Measurements from ENCODE around the gene CCDC15. TPM values are rescaled to one million over a fixed set of nuclear protein-coding genes. Genes with fewer than 3 reads are reported as not detected.

CCDC15 gene
- total and polyA plus RNA-seq, 2 of the 13 experiments (the other 11 are each of a cell fraction or from before 2014, with no cell fraction given), result 2.2 to 4.6 TPM

DNA sequence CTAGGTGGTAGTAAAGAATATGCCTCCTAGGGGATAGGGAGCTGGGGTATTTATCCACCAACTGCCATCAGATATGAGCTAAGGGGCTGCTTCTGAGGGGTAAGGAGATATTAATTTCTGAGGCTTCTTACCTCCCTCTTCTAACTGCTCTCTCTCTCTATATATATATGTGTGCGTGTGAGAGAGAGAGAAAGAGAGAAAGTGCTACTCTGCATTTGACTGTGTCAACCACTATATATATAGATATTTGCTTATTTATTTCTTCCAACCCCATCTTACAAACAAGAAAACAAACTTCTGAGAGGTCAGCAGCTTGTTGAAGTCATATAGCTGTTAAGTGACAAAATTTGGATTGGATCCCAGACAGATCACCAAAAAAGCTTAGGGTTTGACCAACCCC, 12.3 kb upstream of the CCDC15 start:
- peak overlapping the region; percentile 72; the same call in 1 of the 2 replicates for H3K4me2 ChIP-seq (ENCODE audit: low read depth, low read length)
- intact Hi-C loops (cut with micrococcal nuclease; ENCODE audit: unreplicated experiment), result no loop called here
- ChIA-PET POLR2A (interaction anchor here (0.6 to 5.3 kb wide), 2 partner anchors 12 to 1412 kb away, joined by 3 to 34 read pairs; partner anchors contain the start of gene CCDC15), CTCF (ENCODE audit: low intra/inter-chr PET ratio, low total read pairs) (no interaction called here)
- no peaks in the 10 kb centered on the region for H3K9me3 ChIP-seq (ENCODE audit: low read length)
- H3K9ac ChIP-seq (ENCODE audit: insufficient read depth, low read depth, low read length), result peak overlapping the region; percentile 58
- no peaks in the 10 kb centered on the region for H4K20me1 ChIP-seq (ENCODE audit: insufficient read depth, low read length)
- WGBS (ENCODE audit: low lambda C conversion rate), result 100% methylated on average over 1 of the region's 1 CpG
- FAIRE-seq, result no peak
- peak overlapping the region; percentile 89 for H3K27ac ChIP-seq (ENCODE audit: extremely low read length, insufficient read depth, low read length)
- no peaks in the 10 kb centered on the region for H3K36me3 ChIP-seq (replicated peaks in 1 of 2; ENCODE audit: control insufficient read depth in 1 of 2, insufficient read depth in 2 of 2, low read length in 2 of 2)
- ATAC-seq, result no peak
- in situ Hi-C loops (cut with HindIII; ENCODE audit: extremely low pct_ligation_motif_present, low pct_unique_long_range_greater_than_20kb), result no loop called here
- H2AFZ ChIP-seq (ENCODE audit: low read length), result no peak overlapping the region
- H3K27me3 ChIP-seq (ENCODE audit: control insufficient read depth in 1 of 2, insufficient read depth in 2 of 2, low read length in 2 of 2), result no peaks in the 10 kb centered on the region
- no peak overlapping the region for H3K4me3 ChIP-seq (replicated peaks in 1 of 3; ENCODE audit: insufficient read depth in 1 of 3, low read depth in 2 of 3, low read length in 3 of 3)
- no peak for DNase-seq (ENCODE audit: low spot score)
- H3K4me1 ChIP-seq (ENCODE audit: insufficient read depth, low read length), result peaks cover 90% of the 10 kb centered on the region
- H3K79me2 ChIP-seq (ENCODE audit: insufficient read depth, low read length), result peaks cover under 1% of the 10 kb centered on the region
- BruUV-seq (replicated peaks), result no TSS peak
- TF ChIP-seq, protein P1, sequence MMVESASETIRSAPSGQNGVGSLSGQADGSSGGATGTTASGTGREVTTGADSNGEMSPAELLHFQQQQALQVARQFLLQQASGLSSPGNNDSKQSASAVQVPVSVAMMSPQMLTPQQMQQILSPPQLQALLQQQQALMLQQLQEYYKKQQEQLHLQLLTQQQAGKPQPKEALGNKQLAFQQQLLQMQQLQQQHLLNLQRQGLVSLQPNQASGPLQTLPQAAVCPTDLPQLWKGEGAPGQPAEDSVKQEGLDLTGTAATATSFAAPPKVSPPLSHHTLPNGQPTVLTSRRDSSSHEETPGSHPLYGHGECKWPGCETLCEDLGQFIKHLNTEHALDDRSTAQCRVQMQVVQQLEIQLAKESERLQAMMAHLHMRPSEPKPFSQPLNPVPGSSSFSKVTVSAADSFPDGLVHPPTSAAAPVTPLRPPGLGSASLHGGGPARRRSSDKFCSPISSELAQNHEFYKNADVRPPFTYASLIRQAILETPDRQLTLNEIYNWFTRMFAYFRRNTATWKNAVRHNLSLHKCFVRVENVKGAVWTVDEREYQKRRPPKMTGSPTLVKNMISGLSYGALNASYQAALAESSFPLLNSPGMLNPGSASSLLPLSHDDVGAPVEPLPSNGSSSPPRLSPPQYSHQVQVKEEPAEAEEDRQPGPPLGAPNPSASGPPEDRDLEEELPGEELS (CRISPR knock-in tag; IDR thresholded peaks at IDR 0.05), result no peak
- TF ChIP-seq ZNF232 (CRISPR knock-in tag; IDR thresholded peaks at IDR 0.05; ENCODE audit: borderline replicate concordance), result no peak
- no peak for TF ChIP-seq ZNF747 (CRISPR knock-in tag; IDR thresholded peaks at IDR 0.05; ENCODE audit: borderline replicate concordance)
- TF ChIP-seq ZNF569 (CRISPR knock-in tag; IDR thresholded peaks at IDR 0.05; ENCODE audit: borderline replicate concordance), result no peak
- TF ChIP-seq CBFB (CRISPR knock-in tag; IDR thresholded peaks at IDR 0.05), result no peak
- TF ChIP-seq, protein P2, sequence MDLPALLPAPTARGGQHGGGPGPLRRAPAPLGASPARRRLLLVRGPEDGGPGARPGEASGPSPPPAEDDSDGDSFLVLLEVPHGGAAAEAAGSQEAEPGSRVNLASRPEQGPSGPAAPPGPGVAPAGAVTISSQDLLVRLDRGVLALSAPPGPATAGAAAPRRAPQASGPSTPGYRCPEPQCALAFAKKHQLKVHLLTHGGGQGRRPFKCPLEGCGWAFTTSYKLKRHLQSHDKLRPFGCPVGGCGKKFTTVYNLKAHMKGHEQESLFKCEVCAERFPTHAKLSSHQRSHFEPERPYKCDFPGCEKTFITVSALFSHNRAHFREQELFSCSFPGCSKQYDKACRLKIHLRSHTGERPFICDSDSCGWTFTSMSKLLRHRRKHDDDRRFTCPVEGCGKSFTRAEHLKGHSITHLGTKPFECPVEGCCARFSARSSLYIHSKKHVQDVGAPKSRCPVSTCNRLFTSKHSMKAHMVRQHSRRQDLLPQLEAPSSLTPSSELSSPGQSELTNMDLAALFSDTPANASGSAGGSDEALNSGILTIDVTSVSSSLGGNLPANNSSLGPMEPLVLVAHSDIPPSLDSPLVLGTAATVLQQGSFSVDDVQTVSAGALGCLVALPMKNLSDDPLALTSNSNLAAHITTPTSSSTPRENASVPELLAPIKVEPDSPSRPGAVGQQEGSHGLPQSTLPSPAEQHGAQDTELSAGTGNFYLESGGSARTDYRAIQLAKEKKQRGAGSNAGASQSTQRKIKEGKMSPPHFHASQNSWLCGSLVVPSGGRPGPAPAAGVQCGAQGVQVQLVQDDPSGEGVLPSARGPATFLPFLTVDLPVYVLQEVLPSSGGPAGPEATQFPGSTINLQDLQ (CRISPR knock-in tag; IDR thresholded peaks at IDR 0.05), result no peak
- TF ChIP-seq, protein P3, sequence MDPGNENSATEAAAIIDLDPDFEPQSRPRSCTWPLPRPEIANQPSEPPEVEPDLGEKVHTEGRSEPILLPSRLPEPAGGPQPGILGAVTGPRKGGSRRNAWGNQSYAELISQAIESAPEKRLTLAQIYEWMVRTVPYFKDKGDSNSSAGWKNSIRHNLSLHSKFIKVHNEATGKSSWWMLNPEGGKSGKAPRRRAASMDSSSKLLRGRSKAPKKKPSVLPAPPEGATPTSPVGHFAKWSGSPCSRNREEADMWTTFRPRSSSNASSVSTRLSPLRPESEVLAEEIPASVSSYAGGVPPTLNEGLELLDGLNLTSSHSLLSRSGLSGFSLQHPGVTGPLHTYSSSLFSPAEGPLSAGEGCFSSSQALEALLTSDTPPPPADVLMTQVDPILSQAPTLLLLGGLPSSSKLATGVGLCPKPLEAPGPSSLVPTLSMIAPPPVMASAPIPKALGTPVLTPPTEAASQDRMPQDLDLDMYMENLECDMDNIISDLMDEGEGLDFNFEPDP (CRISPR knock-in tag; conservative IDR thresholded peaks at IDR 0.05), result no peak
- TF ChIP-seq KLF15 (CRISPR knock-in tag; IDR thresholded peaks at IDR 0.05; ENCODE audit: borderline replicate concordance), result no peak
- TF ChIP-seq, protein P4, sequence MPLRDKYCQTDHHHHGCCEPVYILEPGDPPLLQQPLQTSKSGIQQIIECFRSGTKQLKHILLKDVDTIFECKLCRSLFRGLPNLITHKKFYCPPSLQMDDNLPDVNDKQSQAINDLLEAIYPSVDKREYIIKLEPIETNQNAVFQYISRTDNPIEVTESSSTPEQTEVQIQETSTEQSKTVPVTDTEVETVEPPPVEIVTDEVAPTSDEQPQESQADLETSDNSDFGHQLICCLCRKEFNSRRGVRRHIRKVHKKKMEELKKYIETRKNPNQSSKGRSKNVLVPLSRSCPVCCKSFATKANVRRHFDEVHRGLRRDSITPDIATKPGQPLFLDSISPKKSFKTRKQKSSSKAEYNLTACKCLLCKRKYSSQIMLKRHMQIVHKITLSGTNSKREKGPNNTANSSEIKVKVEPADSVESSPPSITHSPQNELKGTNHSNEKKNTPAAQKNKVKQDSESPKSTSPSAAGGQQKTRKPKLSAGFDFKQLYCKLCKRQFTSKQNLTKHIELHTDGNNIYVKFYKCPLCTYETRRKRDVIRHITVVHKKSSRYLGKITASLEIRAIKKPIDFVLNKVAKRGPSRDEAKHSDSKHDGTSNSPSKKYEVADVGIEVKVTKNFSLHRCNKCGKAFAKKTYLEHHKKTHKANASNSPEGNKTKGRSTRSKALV (CRISPR knock-in tag; IDR thresholded peaks at IDR 0.05), result no peak
- TF ChIP-seq ZNF746 (CRISPR knock-in tag; IDR thresholded peaks at IDR 0.05), result no peak
- TF ChIP-seq ZNF333 (CRISPR knock-in tag; IDR thresholded peaks at IDR 0.05; ENCODE audit: borderline replicate concordance), result no peak
- TF ChIP-seq, protein P5, sequence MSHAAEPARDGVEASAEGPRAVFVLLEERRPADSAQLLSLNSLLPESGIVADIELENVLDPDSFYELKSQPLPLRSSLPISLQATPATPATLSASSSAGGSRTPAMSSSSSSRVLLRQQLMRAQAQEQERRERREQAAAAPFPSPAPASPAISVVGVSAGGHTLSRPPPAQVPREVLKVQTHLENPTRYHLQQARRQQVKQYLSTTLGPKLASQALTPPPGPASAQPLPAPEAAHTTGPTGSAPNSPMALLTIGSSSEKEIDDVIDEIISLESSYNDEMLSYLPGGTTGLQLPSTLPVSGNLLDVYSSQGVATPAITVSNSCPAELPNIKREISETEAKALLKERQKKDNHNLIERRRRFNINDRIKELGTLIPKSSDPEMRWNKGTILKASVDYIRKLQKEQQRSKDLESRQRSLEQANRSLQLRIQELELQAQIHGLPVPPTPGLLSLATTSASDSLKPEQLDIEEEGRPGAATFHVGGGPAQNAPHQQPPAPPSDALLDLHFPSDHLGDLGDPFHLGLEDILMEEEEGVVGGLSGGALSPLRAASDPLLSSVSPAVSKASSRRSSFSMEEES (CRISPR knock-in tag; IDR thresholded peaks at IDR 0.05), result no peak
- no peak for TF ChIP-seq ZNF547 (CRISPR knock-in tag; IDR thresholded peaks at IDR 0.05)

Measured in HepG2 (cell line).